Stimulated activated CD4-positive, alpha-beta T cell treated with anti-CD3 and anti-CD28 coated beads, Interleukin-12 subunit alpha, Interleukin-12 subunit beta, amount 100 ng/mL, for 4 hours (primary cell): ENCODE results near the gene C2CD2L.
"Not testable (repeated sequence)": the region's sequence is repeated elsewhere in the genome, so short reads cannot be mapped to it uniquely, and the experiment has no call there.

ENCODE experiments used
- DNase-seq: peaks from one replicate; pipeline ENCODE4 v3.0.0-alpha.2; 2020

The C2CD2L gene

DNA sequence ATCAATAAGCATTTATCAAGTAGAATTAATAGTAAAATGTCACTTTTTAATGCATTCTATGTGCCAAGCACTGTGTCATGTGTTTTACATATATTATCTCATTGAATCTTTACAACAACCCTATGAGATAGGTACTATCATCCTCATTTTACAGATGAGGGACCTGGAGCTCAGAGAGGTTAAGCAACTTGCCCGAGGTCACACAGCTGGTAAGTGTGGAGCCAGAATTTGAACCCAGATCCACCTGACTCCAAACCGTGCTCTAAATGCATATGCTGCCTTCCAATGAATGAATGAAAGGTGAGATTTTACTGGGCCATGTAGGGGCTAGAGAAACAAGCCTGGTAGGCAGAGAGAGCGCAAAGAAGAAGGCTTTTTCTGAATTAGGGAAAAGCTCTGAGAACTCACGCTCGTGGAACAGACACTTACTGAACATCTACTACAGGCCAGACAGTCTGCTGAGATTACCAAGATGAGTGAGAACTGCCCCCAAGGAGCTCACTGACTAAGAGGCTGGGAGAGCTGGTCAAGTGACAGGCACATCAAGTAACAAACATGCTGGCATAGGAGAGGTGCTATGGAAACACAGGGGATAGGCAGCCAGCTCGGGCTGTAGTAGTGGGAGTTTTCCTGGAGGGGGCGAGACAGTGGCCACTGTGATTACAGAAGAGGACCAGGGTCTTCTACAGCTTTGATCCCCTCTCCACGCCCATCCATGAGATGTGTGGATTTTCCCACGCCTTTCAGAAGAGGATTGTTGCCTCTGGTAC, 46.1 kb downstream of the C2CD2L start:
- no peak for DNase-seq

GRCh38 chr11:119154178-119154577, 47.0 kb downstream of the C2CD2L start:
- no peak for DNase-seq

- no peak for DNase-seq
Measured at GRCh38 chr11:119155733-119156492, 48.8 kb downstream of the C2CD2L start.

DNA sequence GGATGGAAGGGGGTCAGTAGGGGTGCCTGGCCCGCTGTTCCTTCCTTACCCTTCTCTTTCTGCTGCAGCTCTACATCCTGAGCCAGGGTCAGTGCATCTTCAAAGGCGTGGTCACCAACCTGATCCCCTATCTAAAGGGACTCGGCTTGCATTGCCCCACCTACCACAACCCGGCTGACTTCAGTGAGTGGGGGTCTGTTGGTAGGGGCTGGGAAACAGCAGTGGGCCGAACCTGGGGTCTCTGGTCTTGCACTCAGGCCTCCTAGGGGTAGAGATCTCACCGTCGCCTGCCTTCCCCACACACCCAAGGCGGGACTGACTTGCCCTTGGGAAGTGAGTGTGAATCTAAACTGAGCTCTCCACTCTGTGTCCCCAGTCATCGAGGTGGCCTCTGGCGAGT, 49.4 kb downstream of the C2CD2L start:
- DNase-seq: no peak

DNA sequence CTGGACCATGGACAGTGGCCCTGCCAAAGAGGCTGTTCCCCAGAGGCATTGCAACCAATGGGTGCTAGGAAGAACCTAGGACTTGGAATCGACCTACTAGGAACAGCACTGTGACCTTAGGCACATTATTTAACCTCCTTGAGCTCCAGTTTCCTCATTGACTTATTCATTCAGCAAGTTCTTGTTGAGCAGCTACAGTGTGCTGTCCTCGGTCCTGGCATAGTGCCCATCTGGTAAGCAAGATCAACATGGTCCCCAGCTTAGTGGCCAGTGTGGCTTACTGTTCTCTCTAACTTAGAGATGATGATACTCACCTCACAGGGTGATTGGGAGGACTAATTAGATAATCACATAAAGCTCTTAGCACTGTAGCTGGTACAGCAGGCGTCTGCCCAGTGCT, 49.9 kb downstream of the C2CD2L start:
- DNase-seq: no peak

- no peak for DNase-seq
Measured at GRCh38 chr11:119158467-119158866, 51.3 kb downstream of the C2CD2L start.

DNA sequence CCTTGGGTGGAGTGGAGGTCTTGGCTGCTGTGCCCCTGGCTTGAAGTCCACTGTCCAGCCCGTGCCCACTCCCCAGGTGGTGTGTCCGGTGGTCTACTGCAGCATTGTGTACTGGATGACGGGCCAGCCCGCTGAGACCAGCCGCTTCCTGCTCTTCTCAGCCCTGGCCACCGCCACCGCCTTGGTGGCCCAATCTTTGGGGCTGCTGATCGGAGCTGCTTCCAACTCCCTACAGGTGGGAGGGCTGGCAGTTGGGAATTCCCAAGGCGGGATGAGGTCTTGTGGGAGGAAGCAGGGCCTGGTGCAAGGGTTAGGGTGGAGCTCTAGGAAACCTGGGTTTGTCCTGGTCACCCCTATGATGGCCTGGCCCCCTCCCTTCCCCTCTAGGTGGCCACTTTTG, 53.0 kb downstream of the C2CD2L start:
- no peak for DNase-seq

DNA sequence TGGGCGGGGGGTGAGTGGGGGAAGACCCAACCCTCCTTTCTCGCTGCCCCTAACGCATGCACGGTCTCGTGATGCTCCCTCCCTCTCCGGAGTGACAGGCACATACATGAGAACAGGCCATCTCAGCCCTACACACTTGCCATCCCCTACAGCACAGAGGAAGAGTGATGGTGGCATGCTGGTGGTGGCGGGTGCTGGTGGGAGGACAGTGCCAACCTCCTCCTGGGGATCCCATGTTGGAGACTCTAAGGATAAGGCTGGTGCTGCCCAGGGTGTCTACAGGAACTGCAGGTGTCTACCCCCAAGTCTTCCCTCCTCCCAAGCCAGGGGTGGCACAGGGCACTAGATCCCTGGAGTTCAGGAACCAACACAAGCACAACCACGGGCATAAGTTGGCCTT, 54.7 kb downstream of the C2CD2L start:
- no peak for DNase-seq

DNA sequence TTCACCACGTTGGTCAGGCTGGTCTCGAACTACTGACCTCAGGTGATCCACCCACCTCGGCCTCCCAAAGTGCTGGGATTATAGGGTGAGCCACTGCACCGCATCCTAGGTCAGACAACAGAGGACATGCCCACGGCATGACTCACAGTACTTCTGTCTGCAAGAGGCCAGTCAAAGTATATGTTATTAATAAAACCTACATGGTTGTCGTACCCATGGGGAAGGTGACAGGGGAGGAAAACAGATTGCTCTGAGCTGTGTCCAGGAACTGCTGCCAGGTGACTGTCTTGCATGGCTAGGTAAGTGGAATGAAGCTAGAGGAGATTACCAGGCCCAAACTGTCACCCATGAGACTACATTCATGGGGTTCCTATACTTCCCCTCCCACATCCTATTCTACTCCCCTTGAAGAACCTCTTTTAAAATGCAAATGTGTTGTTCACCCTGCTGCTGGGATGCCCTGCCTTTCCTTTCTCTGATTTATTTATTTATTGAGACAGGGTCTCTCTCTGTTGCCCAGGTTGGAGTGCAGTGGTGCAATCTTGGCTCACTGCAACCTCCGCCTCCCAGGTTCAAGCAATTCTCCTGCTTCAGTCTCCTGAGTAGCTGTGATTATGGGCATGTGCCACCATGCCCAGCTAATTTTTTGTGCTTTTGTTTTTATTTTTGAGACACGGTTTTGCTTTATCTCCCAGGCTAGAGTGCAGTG, 59.4 kb downstream of the C2CD2L start:
- no peak for DNase-seq

DNA sequence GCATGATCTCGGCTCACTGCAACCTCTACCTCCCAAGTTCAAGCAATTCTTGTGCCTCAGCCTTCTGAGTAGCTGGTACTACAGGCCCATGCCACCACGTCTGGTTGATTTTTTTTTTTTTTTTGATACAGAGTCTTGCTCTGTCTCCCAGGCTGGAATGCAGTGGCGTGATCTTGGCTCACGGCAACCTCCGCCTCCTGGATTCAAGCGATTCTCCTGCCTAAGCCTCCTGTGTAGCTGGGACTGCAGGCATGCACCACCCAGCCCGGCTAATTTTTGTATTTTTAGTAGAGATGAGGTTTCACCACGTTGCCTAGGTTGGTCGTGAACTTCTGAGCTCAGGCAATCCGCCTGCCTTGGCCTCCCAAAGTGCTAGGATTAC, 59.9 kb downstream of the C2CD2L start:
- not testable (repeated sequence) for DNase-seq

DNA sequence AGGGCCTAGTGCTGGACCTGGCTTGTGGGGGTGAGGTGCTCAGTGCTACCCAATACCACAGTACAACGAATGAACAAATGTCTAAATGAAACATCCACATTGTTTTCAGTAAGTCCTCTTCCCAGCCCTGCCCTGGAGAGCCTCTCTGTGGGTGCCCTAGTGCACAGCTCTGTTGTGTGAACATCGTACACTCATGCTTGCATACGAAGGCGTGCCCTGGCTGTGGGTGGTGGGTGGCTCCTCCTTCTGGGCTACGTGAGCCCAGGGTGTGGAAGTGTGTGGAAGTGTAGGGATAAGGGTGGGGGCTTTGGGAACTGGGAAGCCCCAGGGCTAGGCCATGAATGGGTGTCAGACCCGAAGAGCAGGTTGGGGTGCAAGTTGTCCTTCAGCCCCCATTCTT, 60.8 kb downstream of the C2CD2L start:
- no peak for DNase-seq
